ENCODE measurements around the gene TXNL1. TPM values are rescaled to one million over a fixed set of nuclear protein-coding genes. Genes with fewer than 3 reads are reported as not detected.

The TXNL1 gene
- total and polyA plus RNA-seq, 2 of the 13 experiments (the other 11 are each of a cell fraction or from before 2014, with no cell fraction given), result 41.9 to 73.1 TPM

DNA sequence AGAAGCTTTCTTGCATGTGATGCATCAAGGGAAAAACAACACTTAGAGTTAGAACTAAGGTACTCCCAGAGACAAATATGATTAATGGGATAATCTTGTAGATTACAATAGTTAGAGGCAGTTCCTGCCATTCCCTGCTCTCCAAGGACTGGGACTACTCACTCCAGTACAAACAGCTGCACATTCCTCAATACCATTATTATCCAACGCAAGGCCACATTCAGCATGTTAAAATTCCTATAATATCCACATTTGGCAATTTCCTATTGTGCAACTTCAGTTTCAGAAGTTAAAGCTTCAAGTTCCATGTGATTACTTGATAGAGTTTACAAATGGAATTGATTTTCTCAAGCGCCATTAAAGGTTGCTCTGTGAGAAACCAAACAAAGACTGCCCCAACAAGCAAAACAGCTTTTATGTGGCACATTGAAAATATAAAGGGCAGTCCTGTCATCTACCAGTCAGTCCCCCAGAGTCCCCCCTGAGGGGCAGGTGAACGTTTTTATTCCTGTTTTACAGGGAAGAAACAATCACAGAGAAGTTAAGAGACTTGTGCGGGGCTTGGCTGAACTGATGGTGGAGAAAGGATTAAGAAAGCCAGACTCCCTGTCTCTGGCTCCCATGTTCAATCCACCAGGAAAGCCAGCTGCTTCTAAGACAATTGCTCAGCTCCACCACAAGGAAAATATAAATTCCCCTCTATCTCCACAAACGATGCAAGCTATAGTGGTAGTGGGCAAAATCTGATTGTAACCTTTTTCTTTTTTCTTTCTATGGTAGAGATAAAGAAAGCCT lies 72.6 kb downstream of the TXNL1 start (continued):
- TF ChIP-seq, protein P1, sequence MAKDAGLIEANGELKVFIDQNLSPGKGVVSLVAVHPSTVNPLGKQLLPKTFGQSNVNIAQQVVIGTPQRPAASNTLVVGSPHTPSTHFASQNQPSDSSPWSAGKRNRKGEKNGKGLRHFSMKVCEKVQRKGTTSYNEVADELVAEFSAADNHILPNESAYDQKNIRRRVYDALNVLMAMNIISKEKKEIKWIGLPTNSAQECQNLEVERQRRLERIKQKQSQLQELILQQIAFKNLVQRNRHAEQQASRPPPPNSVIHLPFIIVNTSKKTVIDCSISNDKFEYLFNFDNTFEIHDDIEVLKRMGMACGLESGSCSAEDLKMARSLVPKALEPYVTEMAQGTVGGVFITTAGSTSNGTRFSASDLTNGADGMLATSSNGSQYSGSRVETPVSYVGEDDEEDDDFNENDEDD (CRISPR knock-in tag; IDR thresholded peaks at IDR 0.05; ENCODE audit: borderline replicate concordance), result no peak
- no peak for TF ChIP-seq MED8 (CRISPR knock-in tag; IDR thresholded peaks at IDR 0.05; ENCODE audit: insufficient replicate concordance)
- TF ChIP-seq, protein P2, sequence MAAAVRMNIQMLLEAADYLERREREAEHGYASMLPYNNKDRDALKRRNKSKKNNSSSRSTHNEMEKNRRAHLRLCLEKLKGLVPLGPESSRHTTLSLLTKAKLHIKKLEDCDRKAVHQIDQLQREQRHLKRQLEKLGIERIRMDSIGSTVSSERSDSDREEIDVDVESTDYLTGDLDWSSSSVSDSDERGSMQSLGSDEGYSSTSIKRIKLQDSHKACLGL (CRISPR knock-in tag; IDR thresholded peaks at IDR 0.05), result no peak
- peak; percentile 13; the same call in 1 of the 2 replicates for TF ChIP-seq SALL1 (CRISPR knock-in tag; IDR thresholded peaks at IDR 0.05)
- TF ChIP-seq, protein P3, sequence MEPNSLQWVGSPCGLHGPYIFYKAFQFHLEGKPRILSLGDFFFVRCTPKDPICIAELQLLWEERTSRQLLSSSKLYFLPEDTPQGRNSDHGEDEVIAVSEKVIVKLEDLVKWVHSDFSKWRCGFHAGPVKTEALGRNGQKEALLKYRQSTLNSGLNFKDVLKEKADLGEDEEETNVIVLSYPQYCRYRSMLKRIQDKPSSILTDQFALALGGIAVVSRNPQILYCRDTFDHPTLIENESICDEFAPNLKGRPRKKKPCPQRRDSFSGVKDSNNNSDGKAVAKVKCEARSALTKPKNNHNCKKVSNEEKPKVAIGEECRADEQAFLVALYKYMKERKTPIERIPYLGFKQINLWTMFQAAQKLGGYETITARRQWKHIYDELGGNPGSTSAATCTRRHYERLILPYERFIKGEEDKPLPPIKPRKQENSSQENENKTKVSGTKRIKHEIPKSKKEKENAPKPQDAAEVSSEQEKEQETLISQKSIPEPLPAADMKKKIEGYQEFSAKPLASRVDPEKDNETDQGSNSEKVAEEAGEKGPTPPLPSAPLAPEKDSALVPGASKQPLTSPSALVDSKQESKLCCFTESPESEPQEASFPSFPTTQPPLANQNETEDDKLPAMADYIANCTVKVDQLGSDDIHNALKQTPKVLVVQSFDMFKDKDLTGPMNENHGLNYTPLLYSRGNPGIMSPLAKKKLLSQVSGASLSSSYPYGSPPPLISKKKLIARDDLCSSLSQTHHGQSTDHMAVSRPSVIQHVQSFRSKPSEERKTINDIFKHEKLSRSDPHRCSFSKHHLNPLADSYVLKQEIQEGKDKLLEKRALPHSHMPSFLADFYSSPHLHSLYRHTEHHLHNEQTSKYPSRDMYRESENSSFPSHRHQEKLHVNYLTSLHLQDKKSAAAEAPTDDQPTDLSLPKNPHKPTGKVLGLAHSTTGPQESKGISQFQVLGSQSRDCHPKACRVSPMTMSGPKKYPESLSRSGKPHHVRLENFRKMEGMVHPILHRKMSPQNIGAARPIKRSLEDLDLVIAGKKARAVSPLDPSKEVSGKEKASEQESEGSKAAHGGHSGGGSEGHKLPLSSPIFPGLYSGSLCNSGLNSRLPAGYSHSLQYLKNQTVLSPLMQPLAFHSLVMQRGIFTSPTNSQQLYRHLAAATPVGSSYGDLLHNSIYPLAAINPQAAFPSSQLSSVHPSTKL (CRISPR knock-in tag; IDR thresholded peaks at IDR 0.05), result peak; percentile 40; the same call in 1 of the 2 replicates
- no peak for TF ChIP-seq KLF9 (CRISPR knock-in tag; IDR thresholded peaks at IDR 0.05; ENCODE audit: low read depth)
- TF ChIP-seq, protein P4, sequence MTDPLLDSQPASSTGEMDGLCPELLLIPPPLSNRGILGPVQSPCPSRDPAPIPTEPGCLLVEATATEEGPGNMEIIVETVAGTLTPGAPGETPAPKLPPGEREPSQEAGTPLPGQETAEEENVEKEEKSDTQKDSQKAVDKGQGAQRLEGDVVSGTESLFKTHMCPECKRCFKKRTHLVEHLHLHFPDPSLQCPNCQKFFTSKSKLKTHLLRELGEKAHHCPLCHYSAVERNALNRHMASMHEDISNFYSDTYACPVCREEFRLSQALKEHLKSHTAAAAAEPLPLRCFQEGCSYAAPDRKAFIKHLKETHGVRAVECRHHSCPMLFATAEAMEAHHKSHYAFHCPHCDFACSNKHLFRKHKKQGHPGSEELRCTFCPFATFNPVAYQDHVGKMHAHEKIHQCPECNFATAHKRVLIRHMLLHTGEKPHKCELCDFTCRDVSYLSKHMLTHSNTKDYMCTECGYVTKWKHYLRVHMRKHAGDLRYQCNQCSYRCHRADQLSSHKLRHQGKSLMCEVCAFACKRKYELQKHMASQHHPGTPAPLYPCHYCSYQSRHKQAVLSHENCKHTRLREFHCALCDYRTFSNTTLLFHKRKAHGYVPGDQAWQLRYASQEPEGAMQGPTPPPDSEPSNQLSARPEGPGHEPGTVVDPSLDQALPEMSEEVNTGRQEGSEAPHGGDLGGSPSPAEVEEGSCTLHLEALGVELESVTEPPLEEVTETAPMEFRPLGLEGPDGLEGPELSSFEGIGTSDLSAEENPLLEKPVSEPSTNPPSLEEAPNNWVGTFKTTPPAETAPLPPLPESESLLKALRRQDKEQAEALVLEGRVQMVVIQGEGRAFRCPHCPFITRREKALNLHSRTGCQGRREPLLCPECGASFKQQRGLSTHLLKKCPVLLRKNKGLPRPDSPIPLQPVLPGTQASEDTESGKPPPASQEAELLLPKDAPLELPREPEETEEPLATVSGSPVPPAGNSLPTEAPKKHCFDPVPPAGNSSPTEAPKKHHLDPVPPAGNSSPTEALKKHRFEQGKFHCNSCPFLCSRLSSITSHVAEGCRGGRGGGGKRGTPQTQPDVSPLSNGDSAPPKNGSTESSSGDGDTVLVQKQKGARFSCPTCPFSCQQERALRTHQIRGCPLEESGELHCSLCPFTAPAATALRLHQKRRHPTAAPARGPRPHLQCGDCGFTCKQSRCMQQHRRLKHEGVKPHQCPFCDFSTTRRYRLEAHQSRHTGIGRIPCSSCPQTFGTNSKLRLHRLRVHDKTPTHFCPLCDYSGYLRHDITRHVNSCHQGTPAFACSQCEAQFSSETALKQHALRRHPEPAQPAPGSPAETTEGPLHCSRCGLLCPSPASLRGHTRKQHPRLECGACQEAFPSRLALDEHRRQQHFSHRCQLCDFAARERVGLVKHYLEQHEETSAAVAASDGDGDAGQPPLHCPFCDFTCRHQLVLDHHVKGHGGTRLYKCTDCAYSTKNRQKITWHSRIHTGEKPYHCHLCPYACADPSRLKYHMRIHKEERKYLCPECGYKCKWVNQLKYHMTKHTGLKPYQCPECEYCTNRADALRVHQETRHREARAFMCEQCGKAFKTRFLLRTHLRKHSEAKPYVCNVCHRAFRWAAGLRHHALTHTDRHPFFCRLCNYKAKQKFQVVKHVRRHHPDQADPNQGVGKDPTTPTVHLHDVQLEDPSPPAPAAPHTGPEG (CRISPR knock-in tag; IDR thresholded peaks at IDR 0.05), result no peak
- TF ChIP-seq, protein P5, sequence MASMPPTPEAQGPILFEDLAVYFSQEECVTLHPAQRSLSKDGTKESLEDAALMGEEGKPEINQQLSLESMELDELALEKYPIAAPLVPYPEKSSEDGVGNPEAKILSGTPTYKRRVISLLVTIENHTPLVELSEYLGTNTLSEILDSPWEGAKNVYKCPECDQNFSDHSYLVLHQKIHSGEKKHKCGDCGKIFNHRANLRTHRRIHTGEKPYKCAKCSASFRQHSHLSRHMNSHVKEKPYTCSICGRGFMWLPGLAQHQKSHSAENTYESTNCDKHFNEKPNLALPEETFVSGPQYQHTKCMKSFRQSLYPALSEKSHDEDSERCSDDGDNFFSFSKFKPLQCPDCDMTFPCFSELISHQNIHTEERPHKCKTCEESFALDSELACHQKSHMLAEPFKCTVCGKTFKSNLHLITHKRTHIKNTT (CRISPR knock-in tag; IDR thresholded peaks at IDR 0.05), result no peak
- TF ChIP-seq, protein P6, sequence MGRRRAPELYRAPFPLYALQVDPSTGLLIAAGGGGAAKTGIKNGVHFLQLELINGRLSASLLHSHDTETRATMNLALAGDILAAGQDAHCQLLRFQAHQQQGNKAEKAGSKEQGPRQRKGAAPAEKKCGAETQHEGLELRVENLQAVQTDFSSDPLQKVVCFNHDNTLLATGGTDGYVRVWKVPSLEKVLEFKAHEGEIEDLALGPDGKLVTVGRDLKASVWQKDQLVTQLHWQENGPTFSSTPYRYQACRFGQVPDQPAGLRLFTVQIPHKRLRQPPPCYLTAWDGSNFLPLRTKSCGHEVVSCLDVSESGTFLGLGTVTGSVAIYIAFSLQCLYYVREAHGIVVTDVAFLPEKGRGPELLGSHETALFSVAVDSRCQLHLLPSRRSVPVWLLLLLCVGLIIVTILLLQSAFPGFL (CRISPR knock-in tag; IDR thresholded peaks at IDR 0.05), result no peak
- TF ChIP-seq AGO1 (IDR thresholded peaks at IDR 0.05; ENCODE audit: low read depth, low read length, poor library complexity, severe bottlenecking), result no peak
- TF ChIP-seq ZNF782 (CRISPR knock-in tag; IDR thresholded peaks at IDR 0.05; ENCODE audit: borderline replicate concordance), result no peak
- TF ChIP-seq ZNF629 (CRISPR knock-in tag; conservative IDR thresholded peaks at IDR 0.05), result no peak

All from HepG2 (cell line).